DND-41 (cell line): ENCODE results near the gene SAXO1.
A peak's percentile ranks its signal among the peaks of the same experiment; 100 is the strongest.

Source experiments
- ATAC-seq: fragments of 200-7000 bp; cut with Tn5 transposase; 3 replicates; pipeline ENCODE4 v1.9.1; 2021; ENCODE audit warnings: low read depth; ENCODE audit not compliant: insufficient read depth
- DNase-seq: peaks from one replicate; pipeline ENCODE4 v3.0.0-alpha.2; 2020
- H2AFZ ChIP-seq: 2 replicates; pipeline ENCODE4 v1.6.0; 2012; ENCODE audit warnings: low read depth, low read length
- H3K27ac ChIP-seq: 2 replicates; pipeline ENCODE4 v1.5.1; 2012; ENCODE audit warnings: low read length, inconsistent platforms
- H3K27me3 ChIP-seq: fragments of 200-600 bp; sonication (generic); 2 replicates; pipeline ENCODE4 v1.6.0; 2012; ENCODE audit warnings: low read length, mild to moderate bottlenecking, inconsistent platforms; ENCODE audit not compliant: insufficient read depth, poor library complexity
- H3K36me3 ChIP-seq: 2 replicates; pipeline ENCODE4 v1.5.1; 2012; ENCODE audit warnings: low read length, inconsistent platforms; ENCODE audit not compliant: insufficient read depth
- H3K4me1 ChIP-seq: 2 replicates; pipeline ENCODE4 v1.5.1; 2012; ENCODE audit warnings: mild to moderate bottlenecking, low read length; ENCODE audit not compliant: insufficient read depth
- H3K4me2 ChIP-seq: 2 replicates; pipeline ENCODE4 v1.6.0; 2012; ENCODE audit warnings: mild to moderate bottlenecking, moderate library complexity, low read length, inconsistent platforms; ENCODE audit not compliant: insufficient read depth
- H3K4me3 ChIP-seq, 2 experiments: fragments of 200-600 bp in 1 of 2; shearing (Covaris generic) in 1 of 2; 2 replicates each; pipeline ENCODE4 v1.5.1; 2012 to 2016; ENCODE audit warnings: inconsistent platforms in 2 of 2, low read length in 2 of 2, mild to moderate bottlenecking in 2 of 2, low read depth in 1 of 2, moderate library complexity in 1 of 2
- H3K79me2 ChIP-seq: 2 replicates; pipeline ENCODE4 v1.6.0; 2012; ENCODE audit warnings: low read length, inconsistent platforms; ENCODE audit not compliant: insufficient read depth
- H3K9ac ChIP-seq: 2 replicates; pipeline ENCODE4 v1.6.0; 2012; ENCODE audit warnings: low read depth, mild to moderate bottlenecking, inconsistent platforms, low read length, moderate library complexity
- H3K9me3 ChIP-seq: 2 replicates; pipeline ENCODE4 v1.5.1; 2012; ENCODE audit warnings: low read length, moderate library complexity, mild to moderate bottlenecking, inconsistent platforms; ENCODE audit not compliant: insufficient read depth, severe bottlenecking
- H4K20me1 ChIP-seq: 2 replicates; pipeline ENCODE4 v1.6.0; 2012; ENCODE audit warnings: low read length; ENCODE audit not compliant: insufficient read depth
- EZH2 ChIP-seq: IDR thresholded peaks from 3 replicates; pipeline ENCODE4 v1.6.1; 2012; ENCODE audit warnings: borderline replicate concordance, low read depth, mild to moderate bottlenecking, moderate library complexity, low read length, inconsistent platforms; ENCODE audit not compliant: severe bottlenecking
- TF ChIP-seq, protein P1 (sequence below): IDR thresholded peaks from 2 replicates; pipeline ENCODE4 v1.5.1; 2012; ENCODE audit warnings: borderline replicate concordance, low read length, moderate library complexity, mild to moderate bottlenecking; ENCODE audit not compliant: poor library complexity, severe bottlenecking; ENCODE audit errors: extremely low read depth

Gene SAXO1, protein sequence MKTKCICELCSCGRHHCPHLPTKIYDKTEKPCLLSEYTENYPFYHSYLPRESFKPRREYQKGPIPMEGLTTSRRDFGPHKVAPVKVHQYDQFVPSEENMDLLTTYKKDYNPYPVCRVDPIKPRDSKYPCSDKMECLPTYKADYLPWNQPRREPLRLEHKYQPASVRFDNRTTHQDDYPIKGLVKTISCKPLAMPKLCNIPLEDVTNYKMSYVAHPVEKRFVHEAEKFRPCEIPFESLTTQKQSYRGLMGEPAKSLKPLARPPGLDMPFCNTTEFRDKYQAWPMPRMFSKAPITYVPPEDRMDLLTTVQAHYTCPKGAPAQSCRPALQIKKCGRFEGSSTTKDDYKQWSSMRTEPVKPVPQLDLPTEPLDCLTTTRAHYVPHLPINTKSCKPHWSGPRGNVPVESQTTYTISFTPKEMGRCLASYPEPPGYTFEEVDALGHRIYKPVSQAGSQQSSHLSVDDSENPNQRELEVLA

DNA sequence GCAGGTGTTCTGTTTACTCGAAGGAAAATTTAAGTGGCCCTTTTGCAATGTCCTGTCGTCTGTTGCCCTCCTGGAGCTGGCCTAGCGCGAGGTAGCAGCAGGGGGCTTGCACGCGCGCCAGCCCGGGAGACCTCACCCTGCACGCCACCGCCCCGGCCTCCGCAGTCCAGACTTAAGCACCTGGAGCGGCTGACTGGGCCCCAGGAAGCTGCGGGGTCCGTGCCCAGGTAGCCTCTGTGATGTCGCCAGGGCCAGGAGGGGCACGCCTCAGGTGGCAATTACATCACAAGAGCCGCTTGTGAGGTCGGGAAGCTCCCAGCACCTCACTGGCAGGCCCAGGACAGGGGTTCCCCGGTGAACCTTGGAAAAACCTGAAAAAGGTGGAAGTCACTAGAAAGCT, at the start of gene SAXO1:
Gene SAXO1, minus strand, starts transcription at position 195 of the 400 bp plus-strand sequence. CDS start 301 bp downstream, outside the sequence.
- H3K79me2 ChIP-seq, result no peaks in the 10 kb centered on the region
- TF ChIP-seq, protein P1, sequence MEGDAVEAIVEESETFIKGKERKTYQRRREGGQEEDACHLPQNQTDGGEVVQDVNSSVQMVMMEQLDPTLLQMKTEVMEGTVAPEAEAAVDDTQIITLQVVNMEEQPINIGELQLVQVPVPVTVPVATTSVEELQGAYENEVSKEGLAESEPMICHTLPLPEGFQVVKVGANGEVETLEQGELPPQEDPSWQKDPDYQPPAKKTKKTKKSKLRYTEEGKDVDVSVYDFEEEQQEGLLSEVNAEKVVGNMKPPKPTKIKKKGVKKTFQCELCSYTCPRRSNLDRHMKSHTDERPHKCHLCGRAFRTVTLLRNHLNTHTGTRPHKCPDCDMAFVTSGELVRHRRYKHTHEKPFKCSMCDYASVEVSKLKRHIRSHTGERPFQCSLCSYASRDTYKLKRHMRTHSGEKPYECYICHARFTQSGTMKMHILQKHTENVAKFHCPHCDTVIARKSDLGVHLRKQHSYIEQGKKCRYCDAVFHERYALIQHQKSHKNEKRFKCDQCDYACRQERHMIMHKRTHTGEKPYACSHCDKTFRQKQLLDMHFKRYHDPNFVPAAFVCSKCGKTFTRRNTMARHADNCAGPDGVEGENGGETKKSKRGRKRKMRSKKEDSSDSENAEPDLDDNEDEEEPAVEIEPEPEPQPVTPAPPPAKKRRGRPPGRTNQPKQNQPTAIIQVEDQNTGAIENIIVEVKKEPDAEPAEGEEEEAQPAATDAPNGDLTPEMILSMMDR, result no peak
- TF ChIP-seq EZH2, result no peak
- H2AFZ ChIP-seq, result no peak within 1 kb of the TSS
- no peak for DNase-seq
- H4K20me1 ChIP-seq, result no peaks in the 10 kb centered on the region
- no peaks in the 10 kb centered on the region for H3K27me3 ChIP-seq
- ATAC-seq, result no peak
- no peak within 1 kb of the TSS for H3K4me2 ChIP-seq
- no peak within 1 kb of the TSS for H3K9ac ChIP-seq
- no peak within 1 kb of the TSS for H3K4me3 ChIP-seq
- H3K9me3 ChIP-seq, result no peaks in the 10 kb centered on the region
- H3K4me1 ChIP-seq, result no peaks in the 10 kb centered on the region
- H3K36me3 ChIP-seq, result no peaks in the 10 kb centered on the region
- H3K27ac ChIP-seq, result no peak within 1 kb of the TSS

- no peak overlapping the region for H3K27ac ChIP-seq
- no peak for ATAC-seq
These were observed 41.8 kb upstream of the SAXO1 start for GRCh38 chr9:19074836-19075235.

GRCh38 chr9:19074229-19074628, 41.2 kb upstream of the SAXO1 start:
- ATAC-seq, result 0 out of 3 replicates have a peak, but pooled peaks have one; percentile 22

More at GRCh38 chr9:19074836-19075235, 41.8 kb upstream of the SAXO1 start:
- H3K9me3 ChIP-seq, result no peaks in the 10 kb centered on the region
- H4K20me1 ChIP-seq, result no peaks in the 10 kb centered on the region
- no peak overlapping the region for H3K4me3 ChIP-seq
- peaks cover 6% of the 10 kb centered on the region; the same call in 1 of the 2 replicates for H3K79me2 ChIP-seq
- TF ChIP-seq, protein P1, result no peak
- no peak for TF ChIP-seq EZH2
- peaks cover 81% of the 10 kb centered on the region for H3K36me3 ChIP-seq
- no peak overlapping the region for H3K4me2 ChIP-seq
- no peaks in the 10 kb centered on the region for H3K4me1 ChIP-seq
- no peak overlapping the region for H3K9ac ChIP-seq
- H3K27me3 ChIP-seq, result no peaks in the 10 kb centered on the region
- no peak overlapping the region for H2AFZ ChIP-seq
- no peak for DNase-seq

More at GRCh38 chr9:19074229-19074628, 41.2 kb upstream of the SAXO1 start:
- H3K9ac ChIP-seq, result no peak overlapping the region
- H3K27me3 ChIP-seq, result no peaks in the 10 kb centered on the region
- H3K4me1 ChIP-seq, result no peaks in the 10 kb centered on the region
- H3K4me3 ChIP-seq, result no peak overlapping the region
- no peak for DNase-seq
- H3K9me3 ChIP-seq, result no peaks in the 10 kb centered on the region
- peaks cover 84% of the 10 kb centered on the region for H3K36me3 ChIP-seq
- no peak overlapping the region for H3K27ac ChIP-seq
- no peaks in the 10 kb centered on the region for H4K20me1 ChIP-seq
- no peak overlapping the region for H3K4me2 ChIP-seq
- H2AFZ ChIP-seq, result no peak overlapping the region
- TF ChIP-seq, protein P1, result no peak
- H3K79me2 ChIP-seq, result peaks cover 6% of the 10 kb centered on the region; the same call in 1 of the 2 replicates
